ENCODE data around the gene CLEC16A. TPM values are rescaled to one million over a fixed set of nuclear protein-coding genes. Genes with fewer than 3 reads are reported as not detected.

The CLEC16A gene
- total and polyA plus RNA-seq, 2 donors (not counting 1 experiment from before 2014, with no cell fraction given) = 21.9 to 79.5 TPM

- peaks cover 0 to 7% (median 0%) of the 10 kb centered on the region in 3 donors for H3K9me3 ChIP-seq (ENCODE audit: control extremely low read depth in 1 of 3, control insufficient read depth in 2 of 3, insufficient read depth in 1 of 3, low read length in 2 of 3)
- DNase-seq = no peak
- H3K27me3 ChIP-seq (replicated peaks in 1 of 4; ENCODE audit: control extremely low read depth in 1 of 4, control insufficient read depth in 3 of 4, insufficient read depth in 4 of 4, low read length in 3 of 4) = no peaks in the 10 kb centered on the region
- peaks cover 10% of the 10 kb centered on the region for H3K4me1 Mint-ChIP-seq
- ChIA-PET CTCF (interaction anchor here (1.1 kb wide), 1 partner anchor 12 kb away, joined by 4 read pairs; no protein-coding TSS in a partner anchor), POLR2A (no interaction called here)
- no peaks in the 10 kb centered on the region for H4K20me1 ChIP-seq (ENCODE audit: control insufficient read depth, insufficient read depth, low read length, poor library complexity, severe bottlenecking)
- H3K27ac ChIP-seq (ENCODE audit: low read length in 2 of 2) = no peak overlapping the region
- no peak for ATAC-seq (ENCODE audit: low read depth)
- WGBS (ENCODE audit: insufficient coverage) = no CpG with 5 or more reads among the region's 7 CpGs
- H3K4me3 Mint-ChIP-seq = no peak overlapping the region
- H3K4me2 ChIP-seq (replicated peaks; ENCODE audit: low read depth, low read length, poor library complexity, severe bottlenecking) = no peak overlapping the region
- H3K27me3 Mint-ChIP-seq = no peaks in the 10 kb centered on the region
- intact Hi-C loops (cut with micrococcal nuclease) = no loop called here
- peaks cover 4% of the 10 kb centered on the region for H3K79me2 ChIP-seq (ENCODE audit: control insufficient read depth, insufficient read depth, low read length)
- TF ChIP-seq, protein P1, sequence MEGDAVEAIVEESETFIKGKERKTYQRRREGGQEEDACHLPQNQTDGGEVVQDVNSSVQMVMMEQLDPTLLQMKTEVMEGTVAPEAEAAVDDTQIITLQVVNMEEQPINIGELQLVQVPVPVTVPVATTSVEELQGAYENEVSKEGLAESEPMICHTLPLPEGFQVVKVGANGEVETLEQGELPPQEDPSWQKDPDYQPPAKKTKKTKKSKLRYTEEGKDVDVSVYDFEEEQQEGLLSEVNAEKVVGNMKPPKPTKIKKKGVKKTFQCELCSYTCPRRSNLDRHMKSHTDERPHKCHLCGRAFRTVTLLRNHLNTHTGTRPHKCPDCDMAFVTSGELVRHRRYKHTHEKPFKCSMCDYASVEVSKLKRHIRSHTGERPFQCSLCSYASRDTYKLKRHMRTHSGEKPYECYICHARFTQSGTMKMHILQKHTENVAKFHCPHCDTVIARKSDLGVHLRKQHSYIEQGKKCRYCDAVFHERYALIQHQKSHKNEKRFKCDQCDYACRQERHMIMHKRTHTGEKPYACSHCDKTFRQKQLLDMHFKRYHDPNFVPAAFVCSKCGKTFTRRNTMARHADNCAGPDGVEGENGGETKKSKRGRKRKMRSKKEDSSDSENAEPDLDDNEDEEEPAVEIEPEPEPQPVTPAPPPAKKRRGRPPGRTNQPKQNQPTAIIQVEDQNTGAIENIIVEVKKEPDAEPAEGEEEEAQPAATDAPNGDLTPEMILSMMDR (IDR thresholded peaks at IDR 0.05) = no peak
- TF ChIP-seq EZH2 (IDR thresholded peaks at IDR 0.05; ENCODE audit: borderline replicate concordance, insufficient read depth, low read depth, low read length, poor library complexity, severe bottlenecking) = no peak
- no peaks in the 10 kb centered on the region for H3K9me3 Mint-ChIP-seq (ENCODE audit: insufficient read depth)
- H3K9ac ChIP-seq (ENCODE audit: low read length) = no peak overlapping the region
- no peak overlapping the region for H3K4me3 ChIP-seq (ENCODE audit: control extremely low read depth in 1 of 5, extremely low read depth in 1 of 5, insufficient read depth in 1 of 5, low read depth in 2 of 5, low read length in 4 of 5)
- H3K36me3 ChIP-seq (replicated peaks in 1 of 2; ENCODE audit: control extremely low read depth in 1 of 2, control insufficient read depth in 1 of 2, extremely low read depth in 1 of 2, insufficient read depth in 2 of 2, low read length in 1 of 2) = peaks cover 4 to 20% of the 10 kb centered on the region in 2 experiments
- no peak overlapping the region for H3K27ac Mint-ChIP-seq
- no peak overlapping the region for H2AFZ ChIP-seq (ENCODE audit: insufficient read depth, low read depth, low read length, poor library complexity, severe bottlenecking)
- peaks cover 4% of the 10 kb centered on the region in 2 donors for H3K4me1 ChIP-seq (ENCODE audit: control insufficient read depth in 2 of 2, insufficient read depth in 2 of 2, low read length in 2 of 2)
These were observed 217.6 kb downstream of the CLEC16A start for GRCh38 chr16:11161974-11162373.

DNA sequence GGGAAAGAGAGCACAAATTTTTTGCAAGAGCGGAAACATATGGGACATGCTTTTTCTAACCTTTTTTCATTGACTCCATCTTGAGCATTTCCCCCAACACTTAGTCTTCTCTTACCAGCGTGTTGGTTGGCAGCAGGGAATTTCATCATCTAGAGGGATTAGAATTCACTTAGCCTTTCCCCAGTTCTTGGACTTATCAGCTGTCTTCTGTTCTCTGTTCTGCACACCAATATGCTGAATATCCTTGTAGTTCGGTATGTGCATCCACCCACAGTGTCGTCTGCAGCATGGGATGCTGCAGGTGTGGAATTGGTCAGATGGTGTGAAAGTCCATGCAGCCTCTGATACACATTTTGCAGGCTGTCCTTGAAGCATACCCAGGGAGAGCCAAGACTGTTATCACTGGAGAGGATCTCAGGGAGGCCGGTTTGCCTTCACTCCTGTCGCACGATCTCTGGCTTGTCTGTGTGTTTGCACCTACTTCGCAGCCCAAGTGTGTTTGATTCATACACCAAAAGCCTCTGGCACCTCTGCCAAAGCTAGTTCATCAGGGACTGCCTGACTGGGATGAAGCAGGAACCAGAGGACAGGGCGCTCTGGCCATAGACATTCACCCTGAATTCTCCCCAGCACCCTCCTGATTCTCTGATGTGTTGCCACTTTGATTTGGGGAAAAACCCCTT is 218.4 kb downstream of the CLEC16A start:
- ATAC-seq (ENCODE audit: low read depth) = no peak
- Histone ChIP-seq H4K20me1 (ENCODE audit: control insufficient read depth, insufficient read depth, low read length, poor library complexity, severe bottlenecking) (no peaks in the 10 kb centered on the region), H3K79me2 (ENCODE audit: control insufficient read depth, insufficient read depth, low read length) (peaks cover 4% of the 10 kb centered on the region), H3K9me3 (ENCODE audit: control extremely low read depth in 1 of 3, control insufficient read depth in 2 of 3, insufficient read depth in 1 of 3, low read length in 2 of 3) (peaks cover 0 to 7% (median 0%) of the 10 kb centered on the region in 3 donors), H3K4me1 (ENCODE audit: control insufficient read depth in 2 of 2, insufficient read depth in 2 of 2, low read length in 2 of 2) (no peaks in the 10 kb centered on the region), H3K4me3 (ENCODE audit: control extremely low read depth in 1 of 5, extremely low read depth in 1 of 5, insufficient read depth in 1 of 5, low read depth in 2 of 5, low read length in 4 of 5) (no peak overlapping the region), H3K27me3 (replicated peaks in 1 of 4; ENCODE audit: control extremely low read depth in 1 of 4, control insufficient read depth in 3 of 4, insufficient read depth in 4 of 4, low read length in 3 of 4) (no peaks in the 10 kb centered on the region), H2AFZ (ENCODE audit: insufficient read depth, low read depth, low read length, poor library complexity, severe bottlenecking) (no peak overlapping the region), H3K9ac (ENCODE audit: low read length) (no peak overlapping the region), H3K36me3 (replicated peaks in 1 of 2; ENCODE audit: control extremely low read depth in 1 of 2, control insufficient read depth in 1 of 2, extremely low read depth in 1 of 2, insufficient read depth in 2 of 2, low read length in 1 of 2) (peaks cover 4 to 28% of the 10 kb centered on the region in 2 experiments), H3K27ac (ENCODE audit: low read length in 2 of 2) (no peak overlapping the region), H3K4me2 (replicated peaks; ENCODE audit: low read depth, low read length, poor library complexity, severe bottlenecking) (no peak overlapping the region)
- Mint-ChIP-seq H3K27me3 (no peaks in the 10 kb centered on the region), H3K4me1 (peaks cover 3% of the 10 kb centered on the region), H3K9me3 (ENCODE audit: insufficient read depth) (no peaks in the 10 kb centered on the region), H3K27ac (no peak overlapping the region), H3K4me3 (no peak overlapping the region)
- POLR2A ChIA-PET = interaction anchor here (0.6 kb wide), 1 partner anchor 404 kb away, joined by 3 read pairs; no protein-coding TSS in a partner anchor
- no peak for DNase-seq
- TF ChIP-seq EZH2 (IDR thresholded peaks at IDR 0.05; ENCODE audit: borderline replicate concordance, insufficient read depth, low read depth, low read length, poor library complexity, severe bottlenecking) = no peak
- TF ChIP-seq, protein P1 (IDR thresholded peaks at IDR 0.05) = no peak
- 100% methylated on average over 5 of the region's 9 CpGs for WGBS (ENCODE audit: insufficient coverage)
- CTCF ChIA-PET = no interaction called here
- intact Hi-C loops (cut with micrococcal nuclease) = no loop called here
